ENCODE results near the gene DNM2.
A peak's percentile ranks its signal among the peaks of the same experiment; 100 is the strongest.
"Not testable (repeated sequence)": the region's sequence is repeated elsewhere in the genome, so short reads cannot be mapped to it uniquely, and the experiment has no call there.

Gene DNM2

DNA sequence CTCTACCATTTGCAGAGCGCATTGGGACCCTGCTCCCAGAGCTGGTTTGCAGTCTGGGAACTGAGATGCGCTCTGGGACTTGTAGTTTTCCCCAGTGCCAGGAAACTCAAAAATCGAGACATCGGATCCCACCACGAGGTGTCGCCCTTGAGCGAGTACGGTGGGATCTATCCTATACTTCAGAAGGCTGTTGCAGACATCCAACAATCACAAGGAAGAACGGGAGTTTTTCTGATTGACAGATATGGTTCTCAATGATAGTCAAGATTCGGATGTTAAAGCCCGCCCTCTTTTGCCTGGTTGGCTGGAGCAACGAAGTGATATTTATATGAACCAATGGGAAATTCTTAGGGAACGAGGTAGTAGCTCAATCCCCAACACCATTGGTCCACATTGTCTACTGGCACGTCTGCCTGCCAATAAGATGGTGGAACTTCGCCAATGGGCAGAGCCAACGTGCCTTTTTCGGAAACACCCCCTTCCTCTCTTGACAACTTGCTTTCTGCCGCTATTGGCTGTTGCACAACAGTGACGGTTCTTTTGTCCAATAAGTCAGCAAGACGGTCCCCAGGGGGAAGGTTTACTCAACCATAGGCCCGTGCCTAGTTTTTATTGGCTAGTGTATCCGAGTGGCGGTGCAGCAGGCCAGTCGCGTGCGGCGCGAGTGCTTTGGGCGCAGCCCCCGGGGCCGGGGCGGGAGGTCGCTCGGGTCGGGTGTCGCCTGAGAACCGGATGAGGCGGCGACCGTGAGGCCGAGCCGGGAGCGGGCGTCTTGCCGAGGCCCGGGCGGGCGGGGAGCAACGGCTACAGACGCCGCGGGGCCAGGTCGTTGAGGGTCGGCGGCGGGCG lies at the start of gene DNM2:
TSS of gene DNM2 (plus strand) at position 724 of the 849 bp plus-strand sequence. CDS start 164 bp downstream, outside the sequence.
- peak; percentile 94 to 95 for DNase-seq (ENCODE audit: low read depth in 1 of 2, low spot score in 1 of 2)

DNA sequence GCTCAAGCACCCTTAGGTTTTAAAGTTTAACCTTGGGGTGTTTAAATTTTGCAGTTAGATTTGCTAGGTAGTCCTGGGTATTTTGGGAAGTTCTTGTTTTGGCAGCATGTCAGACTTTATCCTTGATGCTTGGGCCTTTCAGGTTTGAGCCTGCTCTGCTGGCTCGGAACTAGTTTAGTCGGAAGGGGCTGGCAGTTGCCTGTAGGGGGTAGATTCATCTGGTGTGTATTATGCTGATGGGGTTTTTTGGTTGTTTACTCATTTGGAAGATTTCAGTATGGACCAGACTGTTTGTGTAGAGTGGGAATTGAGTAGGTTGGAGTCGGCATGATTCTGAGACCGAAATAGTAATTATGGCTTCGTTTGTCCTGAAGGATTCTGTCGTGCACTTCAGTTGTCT lies 48.6 kb upstream of the DNM2 start:
- DNase-seq (ENCODE audit: low read depth in 1 of 2, low spot score in 1 of 2): no peak

DNA sequence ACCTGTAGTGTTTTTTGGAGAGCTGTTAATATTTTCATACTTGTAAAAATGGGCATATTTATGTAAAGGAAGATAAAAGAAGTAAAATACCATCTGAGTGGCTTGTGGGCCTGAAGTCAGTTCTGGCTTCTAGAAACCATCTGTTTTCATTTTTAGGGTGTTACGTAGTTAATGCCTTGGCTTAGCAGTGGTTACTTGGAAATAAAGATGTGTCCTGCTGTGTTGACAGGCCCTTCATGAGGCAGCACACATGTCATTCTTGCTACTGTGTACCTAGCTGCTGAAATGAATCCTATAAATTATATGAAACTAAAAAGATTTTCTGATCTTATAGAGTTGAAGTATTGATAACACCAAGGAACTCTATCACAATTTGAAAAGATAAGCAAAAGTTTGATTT lies 47.7 kb upstream of the DNM2 start:
- no peak for DNase-seq (ENCODE audit: low read depth in 1 of 2, low spot score in 1 of 2)

DNA sequence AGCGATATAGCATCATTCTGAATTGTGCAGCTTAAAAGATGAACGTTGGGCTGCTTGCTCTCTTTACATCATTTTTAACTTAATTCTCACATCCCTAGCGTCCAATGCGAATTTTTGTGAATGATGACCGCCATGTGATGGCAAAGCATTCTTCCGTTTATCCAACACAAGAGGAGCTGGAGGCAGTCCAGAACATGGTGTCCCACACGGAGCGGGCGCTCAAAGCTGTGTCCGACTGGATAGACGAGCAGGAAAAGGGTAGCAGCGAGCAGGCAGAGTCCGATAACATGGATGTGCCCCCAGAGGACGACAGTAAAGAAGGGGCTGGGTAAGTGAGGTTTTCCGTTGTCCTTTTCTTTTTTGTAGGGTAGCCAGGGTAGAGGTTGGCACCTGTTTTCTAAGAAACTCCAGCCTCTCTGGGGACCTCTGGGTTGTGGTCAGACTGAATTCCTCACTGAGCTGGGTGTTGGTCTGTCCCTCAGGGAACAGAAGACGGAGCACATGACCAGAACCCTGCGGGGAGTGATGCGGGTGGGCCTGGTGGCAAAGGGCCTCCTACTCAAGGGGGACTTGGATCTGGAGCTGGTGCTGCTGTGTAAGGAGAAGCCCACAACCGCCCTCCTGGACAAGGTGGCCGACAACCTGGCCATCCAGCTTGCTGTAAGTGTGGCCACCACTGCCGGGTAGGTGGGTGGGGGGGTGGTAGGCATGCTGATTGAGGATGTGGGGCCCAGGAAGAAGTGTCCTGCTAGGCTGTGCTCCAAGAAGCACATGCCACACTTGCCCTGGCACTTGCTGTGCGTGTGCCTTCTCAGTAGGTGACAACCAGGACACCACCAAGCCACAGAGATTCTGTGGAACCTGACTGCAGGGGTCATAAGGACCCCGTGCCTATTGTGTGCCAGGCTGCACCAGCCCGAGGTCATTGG lies 46.7 kb upstream of the DNM2 start:
- DNase-seq (ENCODE audit: low read depth in 1 of 2, low spot score in 1 of 2): no peak

GRCh38 chr19:10671922-10672321 lies 46.0 kb upstream of the DNM2 start:
- not testable (repeated sequence) for DNase-seq (ENCODE audit: low read depth in 1 of 2, low spot score in 1 of 2)

- DNase-seq (ENCODE audit: low read depth in 1 of 2, low spot score in 1 of 2): not testable (repeated sequence)
Measured at GRCh38 chr19:10675214-10675613, 42.7 kb upstream of the DNM2 start.

- DNase-seq (ENCODE audit: low read depth in 1 of 2, low spot score in 1 of 2): no peak
Measured at GRCh38 chr19:10677751-10678150, 40.1 kb upstream of the DNM2 start.

DNA sequence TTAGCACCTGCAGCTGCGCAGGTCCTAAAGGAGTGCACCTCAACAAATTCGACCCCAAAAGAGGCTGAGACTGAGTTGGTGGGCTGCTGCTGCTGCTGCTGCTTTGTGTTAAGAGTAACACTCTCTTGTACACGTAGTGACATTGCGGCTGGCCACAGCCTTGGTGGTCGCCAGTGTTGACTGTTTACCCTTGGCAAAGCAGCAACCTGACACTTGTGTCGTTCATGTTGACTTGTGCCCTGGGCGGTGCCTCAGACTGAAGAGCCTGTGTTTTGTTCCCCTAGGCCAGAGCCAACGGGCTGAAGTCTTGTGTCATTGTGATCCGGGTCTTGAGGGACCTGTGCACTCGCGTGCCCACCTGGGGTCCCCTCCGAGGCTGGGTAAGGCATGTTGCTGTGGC lies 39.1 kb upstream of the DNM2 start:
- DNase-seq (ENCODE audit: low read depth in 1 of 2, low spot score in 1 of 2): no peak

GRCh38 chr19:10679743-10680142 lies 38.1 kb upstream of the DNM2 start:
- no peak for DNase-seq (ENCODE audit: low read depth in 1 of 2, low spot score in 1 of 2)

- DNase-seq (ENCODE audit: low read depth in 1 of 2, low spot score in 1 of 2): no peak
Measured at GRCh38 chr19:10680545-10681135, 37.2 kb upstream of the DNM2 start.

GRCh38 chr19:10681658-10682057 lies 36.2 kb upstream of the DNM2 start:
- DNase-seq (ENCODE audit: low read depth in 1 of 2, low spot score in 1 of 2): no peak

DNA sequence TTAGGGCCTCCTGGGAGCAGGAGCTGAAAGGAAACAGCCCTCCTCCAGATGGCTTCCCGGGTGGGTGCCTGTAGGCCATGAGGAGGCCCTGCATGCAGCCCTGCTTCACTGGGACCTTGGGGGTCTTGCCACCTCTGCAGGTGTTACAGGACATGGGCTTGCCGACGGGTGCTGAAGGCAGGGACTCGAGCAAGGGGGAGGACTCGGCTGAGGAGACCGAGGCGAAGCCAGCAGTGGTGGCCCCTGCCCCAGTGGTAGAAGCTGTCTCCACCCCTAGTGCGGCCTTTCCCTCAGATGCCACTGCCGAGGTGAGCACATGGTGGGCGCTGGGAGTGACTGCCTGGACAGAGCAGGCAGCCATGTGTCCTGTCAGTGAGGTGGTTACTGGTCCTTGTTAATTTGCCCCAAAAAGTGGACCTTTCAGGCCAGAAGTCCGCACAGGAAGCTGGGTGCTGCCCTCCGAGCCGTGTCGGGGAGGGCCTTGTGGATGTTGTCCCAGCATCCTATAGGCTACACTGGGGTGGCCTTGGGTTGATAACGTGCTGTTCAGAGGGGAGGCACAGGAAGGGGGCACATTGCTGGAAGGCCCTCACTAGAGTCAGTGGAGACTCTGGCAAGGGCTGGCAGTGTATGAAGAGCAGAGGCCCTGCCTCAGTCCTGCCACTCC lies 35.3 kb upstream of the DNM2 start:
- no peak for DNase-seq (ENCODE audit: low read depth in 1 of 2, low spot score in 1 of 2)

GRCh38 chr19:10683064-10683426 lies 34.8 kb upstream of the DNM2 start:
- no peak for DNase-seq (ENCODE audit: low read depth in 1 of 2, low spot score in 1 of 2)

GRCh38 chr19:10683582-10683981 lies 34.3 kb upstream of the DNM2 start:
- DNase-seq (ENCODE audit: low read depth in 1 of 2, low spot score in 1 of 2): no peak

DNA sequence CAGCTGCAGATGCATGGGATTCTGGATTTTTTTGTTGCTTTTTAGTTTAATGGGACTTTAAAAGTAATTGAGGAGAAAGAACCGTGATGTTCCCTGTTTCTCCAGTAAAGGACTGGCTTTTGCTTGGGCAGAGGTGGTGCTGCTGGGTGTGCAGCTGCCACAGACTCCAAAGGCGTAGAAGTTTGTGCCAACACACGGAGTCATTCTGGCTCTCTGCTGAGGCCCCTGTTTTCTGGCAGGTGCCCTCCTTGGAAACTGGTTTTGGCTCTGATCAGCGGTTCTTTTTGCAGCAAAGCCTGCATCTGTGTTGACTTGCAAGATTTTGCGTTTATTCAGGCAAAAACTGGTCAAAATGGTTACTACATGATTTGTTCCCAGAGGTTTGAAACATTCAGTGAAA lies 32.7 kb upstream of the DNM2 start:
- DNase-seq (ENCODE audit: low read depth in 1 of 2, low spot score in 1 of 2): no peak

DNA sequence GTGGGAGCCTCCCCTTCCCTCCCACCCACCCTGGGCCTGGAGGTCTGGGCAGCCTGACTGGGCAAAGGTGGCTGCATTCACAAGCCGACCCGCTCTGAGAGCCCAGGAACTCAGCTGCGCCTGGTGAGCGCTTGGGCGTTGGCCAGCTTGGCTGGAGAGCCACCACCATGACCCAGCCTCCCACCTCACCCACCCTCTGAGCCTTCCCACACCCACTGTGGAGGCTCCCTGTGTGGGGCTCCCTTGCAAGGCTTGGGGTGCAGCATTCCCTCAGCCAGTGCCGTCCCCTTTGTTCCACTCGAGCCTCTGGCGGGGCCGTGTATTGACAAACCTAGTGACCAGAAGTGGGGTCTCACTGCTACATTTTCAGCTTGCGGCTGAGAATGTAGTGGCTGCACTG lies 31.7 kb upstream of the DNM2 start:
- no peak for DNase-seq (ENCODE audit: low read depth in 1 of 2, low spot score in 1 of 2)

DNA sequence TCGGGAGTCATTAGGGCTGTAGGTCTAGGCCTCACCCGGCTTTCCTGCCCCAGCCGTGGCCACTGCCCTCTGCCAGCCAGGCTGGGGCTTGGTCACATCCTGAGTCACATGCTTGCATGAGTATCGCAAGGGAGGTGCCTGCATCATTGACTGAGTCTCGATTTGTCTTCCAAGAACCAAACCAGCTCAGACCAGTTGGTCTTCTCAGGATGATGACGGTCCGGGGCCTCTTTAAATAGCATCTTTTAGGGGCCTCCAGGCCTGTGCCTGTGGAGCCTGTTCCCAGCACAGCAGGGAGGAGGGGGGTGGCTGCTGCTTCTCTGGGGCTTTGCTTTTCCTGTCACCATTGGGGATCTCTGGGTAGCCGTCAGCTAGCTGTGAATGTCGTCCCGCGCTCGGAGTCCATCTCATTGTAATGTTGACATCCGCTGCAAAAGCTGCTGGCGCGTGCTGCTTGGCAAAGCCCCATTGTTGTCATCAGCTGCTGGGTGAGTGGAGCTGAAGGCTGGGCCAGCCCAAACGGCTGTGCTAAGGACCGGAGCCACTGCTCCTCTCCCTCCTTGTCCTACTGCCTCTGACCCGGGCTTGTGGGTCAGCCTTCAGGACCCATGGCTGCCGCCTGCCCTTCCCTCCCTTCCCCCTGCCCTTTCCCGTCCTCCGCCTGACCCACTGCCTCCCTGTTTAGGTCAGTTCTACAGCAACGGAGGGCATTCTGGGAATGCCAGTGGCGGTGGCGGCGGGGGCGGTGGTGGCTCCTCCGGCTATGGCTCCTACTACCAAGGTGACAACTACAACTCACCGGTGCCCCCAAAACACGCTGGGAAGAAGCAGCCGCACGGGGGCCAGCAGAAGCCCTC lies 31.0 kb upstream of the DNM2 start:
- no peak for DNase-seq (ENCODE audit: low read depth in 1 of 2, low spot score in 1 of 2)

DNA sequence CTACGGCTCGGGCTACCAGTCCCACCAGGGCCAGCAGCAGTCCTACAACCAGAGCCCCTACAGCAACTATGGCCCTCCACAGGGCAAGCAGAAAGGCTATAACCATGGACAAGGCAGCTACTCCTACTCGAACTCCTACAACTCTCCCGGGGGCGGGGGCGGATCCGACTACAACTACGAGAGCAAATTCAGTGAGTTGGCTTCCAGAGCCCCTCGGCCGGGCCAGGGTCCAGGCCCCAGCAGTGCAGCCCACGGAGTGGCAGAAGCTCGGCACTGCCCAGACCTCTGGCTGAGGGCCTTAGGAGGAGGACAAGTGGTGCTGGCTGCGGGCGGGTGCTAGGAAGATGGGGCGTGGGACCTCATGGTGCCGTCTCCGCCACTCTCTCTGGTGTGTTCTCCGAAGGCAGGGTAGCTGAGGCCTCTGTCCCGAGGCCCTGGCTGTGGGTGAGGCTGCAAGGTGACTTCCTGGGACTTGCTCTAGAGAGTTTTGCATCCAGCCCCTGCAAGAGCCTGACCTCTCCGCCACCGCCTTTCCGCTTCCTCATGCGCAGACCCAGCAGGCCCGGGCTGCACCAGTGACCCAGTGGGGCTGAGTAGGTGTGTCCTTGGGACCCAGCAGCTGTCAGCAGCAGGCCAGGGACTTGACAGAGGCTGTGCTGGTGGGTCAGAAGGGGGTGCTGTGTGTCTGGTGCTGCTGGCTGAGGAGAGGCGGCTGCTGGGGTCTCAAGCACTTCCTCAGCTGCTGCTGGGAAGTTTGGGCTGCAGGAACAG lies 30.2 kb upstream of the DNM2 start:
- no peak for DNase-seq (ENCODE audit: low read depth in 1 of 2, low spot score in 1 of 2)

DNA sequence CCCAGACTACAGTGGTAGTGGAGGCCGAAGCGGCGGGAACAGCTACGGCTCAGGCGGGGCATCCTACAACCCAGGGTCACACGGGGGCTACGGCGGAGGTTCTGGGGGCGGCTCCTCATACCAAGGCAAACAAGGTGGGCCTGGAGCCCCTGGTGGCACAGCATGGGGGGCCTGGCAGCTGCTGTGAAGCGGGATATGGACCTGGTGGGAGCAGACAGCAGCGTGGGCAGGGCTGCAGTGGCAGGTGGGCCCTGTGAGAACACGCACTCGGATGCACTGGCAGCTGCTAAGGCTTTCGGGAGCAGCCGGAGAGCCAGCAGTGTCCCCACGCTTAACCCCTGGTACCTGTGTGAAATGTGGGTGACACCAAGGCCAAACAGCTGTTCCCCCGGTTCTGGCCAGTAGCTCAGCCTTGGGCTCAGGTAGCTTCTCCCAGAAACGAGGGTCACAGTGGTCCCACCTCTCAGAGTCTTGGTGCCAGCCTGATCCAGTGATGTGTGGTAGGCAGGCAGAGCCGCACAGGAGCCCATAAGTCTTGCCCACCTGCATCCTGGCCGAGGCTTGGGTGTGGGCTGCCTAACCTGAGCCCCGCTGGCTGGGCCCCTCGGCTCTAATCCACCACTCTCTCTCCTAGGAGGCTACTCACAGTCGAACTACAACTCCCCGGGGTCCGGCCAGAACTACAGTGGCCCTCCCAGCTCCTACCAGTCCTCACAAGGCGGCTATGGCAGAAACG lies 29.2 kb upstream of the DNM2 start:
- no peak for DNase-seq (ENCODE audit: low read depth in 1 of 2, low spot score in 1 of 2)
